ENCODE measurements around the gene RIPOR3. TPM values are rescaled to one million over a fixed set of nuclear protein-coding genes. Genes with fewer than 3 reads are reported as not detected.
"Not testable (repeated sequence)": the region's sequence is repeated elsewhere in the genome, so short reads cannot be mapped to it uniquely, and the experiment has no call there.

The RIPOR3 gene
- total RNA-seq, 2 donors from 2014 or later = 0.46 to 1.4 TPM

DNA sequence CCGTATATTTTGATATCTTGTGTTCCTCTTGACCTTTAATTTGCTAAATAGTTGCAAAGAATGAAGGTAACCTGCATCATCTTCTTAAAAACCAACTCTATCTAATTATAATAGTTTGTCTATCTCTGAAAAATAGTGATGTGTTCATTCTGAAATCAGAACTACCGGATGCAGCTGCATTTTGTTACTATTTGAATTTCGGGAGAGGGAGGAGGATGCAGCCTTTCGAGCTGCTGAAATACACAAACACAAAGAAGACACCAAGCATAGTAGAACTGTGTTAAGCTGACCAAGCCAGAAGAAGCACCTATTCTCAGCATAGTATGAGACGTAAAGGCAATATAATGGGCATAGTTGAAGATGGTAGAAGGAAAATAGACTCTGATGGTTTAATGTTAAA lies 148.0 kb downstream of the RIPOR3 start:
- no peaks in the 10 kb centered on the region for H3K9me3 ChIP-seq (ENCODE audit: control insufficient read depth, low read length)
- H3K36me3 ChIP-seq (ENCODE audit: control insufficient read depth, insufficient read depth, low read length) = no peaks in the 10 kb centered on the region
- no peaks in the 10 kb centered on the region for H3K27me3 ChIP-seq (ENCODE audit: control insufficient read depth, insufficient read depth, low read length, poor library complexity, severe bottlenecking)
- no peak overlapping the region for H3K9ac ChIP-seq (ENCODE audit: extremely low read depth, low read length, poor library complexity, severe bottlenecking)
- no peaks in the 10 kb centered on the region for H3K4me1 Mint-ChIP-seq
- DNase-seq = no peak
- TF ChIP-seq, protein P1, sequence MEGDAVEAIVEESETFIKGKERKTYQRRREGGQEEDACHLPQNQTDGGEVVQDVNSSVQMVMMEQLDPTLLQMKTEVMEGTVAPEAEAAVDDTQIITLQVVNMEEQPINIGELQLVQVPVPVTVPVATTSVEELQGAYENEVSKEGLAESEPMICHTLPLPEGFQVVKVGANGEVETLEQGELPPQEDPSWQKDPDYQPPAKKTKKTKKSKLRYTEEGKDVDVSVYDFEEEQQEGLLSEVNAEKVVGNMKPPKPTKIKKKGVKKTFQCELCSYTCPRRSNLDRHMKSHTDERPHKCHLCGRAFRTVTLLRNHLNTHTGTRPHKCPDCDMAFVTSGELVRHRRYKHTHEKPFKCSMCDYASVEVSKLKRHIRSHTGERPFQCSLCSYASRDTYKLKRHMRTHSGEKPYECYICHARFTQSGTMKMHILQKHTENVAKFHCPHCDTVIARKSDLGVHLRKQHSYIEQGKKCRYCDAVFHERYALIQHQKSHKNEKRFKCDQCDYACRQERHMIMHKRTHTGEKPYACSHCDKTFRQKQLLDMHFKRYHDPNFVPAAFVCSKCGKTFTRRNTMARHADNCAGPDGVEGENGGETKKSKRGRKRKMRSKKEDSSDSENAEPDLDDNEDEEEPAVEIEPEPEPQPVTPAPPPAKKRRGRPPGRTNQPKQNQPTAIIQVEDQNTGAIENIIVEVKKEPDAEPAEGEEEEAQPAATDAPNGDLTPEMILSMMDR (conservative IDR thresholded peaks at IDR 0.05) = no peak
- no peaks in the 10 kb centered on the region for H3K4me1 ChIP-seq (ENCODE audit: control insufficient read depth, insufficient read depth, low read length)
- no peaks in the 10 kb centered on the region for H3K9me3 Mint-ChIP-seq
- no peaks in the 10 kb centered on the region for H3K27me3 Mint-ChIP-seq (ENCODE audit: insufficient read depth)
- H3K27ac ChIP-seq (ENCODE audit: low read depth, low read length) = no peak overlapping the region
- 93 to 100% methylated on average over 4 of the region's 5 CpGs for WGBS, 2 experiments (ENCODE audit: insufficient coverage in 1 of 2, insufficient read length in 1 of 2)
- H3K4me3 Mint-ChIP-seq = no peak overlapping the region
- H3K4me3 ChIP-seq (ENCODE audit: low read length) = no peak overlapping the region
- H3K27ac Mint-ChIP-seq = no peak overlapping the region
- H3K36me3 Mint-ChIP-seq (ENCODE audit: low read depth) = peaks cover 7% of the 10 kb centered on the region

DNA sequence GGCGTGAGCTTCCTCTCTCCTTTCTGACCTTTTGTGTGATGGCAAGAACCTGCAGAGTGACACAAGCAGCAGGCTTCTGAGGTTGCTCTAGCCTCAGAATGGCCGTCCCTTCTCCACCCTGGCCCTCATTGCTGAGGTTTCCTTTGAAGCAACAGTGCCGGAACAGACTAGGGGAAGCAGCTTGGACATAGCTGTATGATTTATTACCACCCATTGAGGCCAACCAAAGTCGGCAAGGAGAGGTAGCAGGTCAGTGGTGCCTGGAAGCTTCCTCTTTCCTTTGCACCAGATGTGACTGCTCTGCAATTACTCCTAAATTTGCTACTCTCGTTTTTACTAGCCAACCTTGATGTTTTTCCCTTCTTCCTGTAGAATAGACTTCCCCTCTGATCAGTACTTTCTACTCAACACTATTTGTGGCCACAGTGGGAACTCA lies 149.7 kb downstream of the RIPOR3 start:
- no peaks in the 10 kb centered on the region for H3K4me1 Mint-ChIP-seq
- H3K9ac ChIP-seq (ENCODE audit: extremely low read depth, low read length, poor library complexity, severe bottlenecking) = no peak overlapping the region

DNA sequence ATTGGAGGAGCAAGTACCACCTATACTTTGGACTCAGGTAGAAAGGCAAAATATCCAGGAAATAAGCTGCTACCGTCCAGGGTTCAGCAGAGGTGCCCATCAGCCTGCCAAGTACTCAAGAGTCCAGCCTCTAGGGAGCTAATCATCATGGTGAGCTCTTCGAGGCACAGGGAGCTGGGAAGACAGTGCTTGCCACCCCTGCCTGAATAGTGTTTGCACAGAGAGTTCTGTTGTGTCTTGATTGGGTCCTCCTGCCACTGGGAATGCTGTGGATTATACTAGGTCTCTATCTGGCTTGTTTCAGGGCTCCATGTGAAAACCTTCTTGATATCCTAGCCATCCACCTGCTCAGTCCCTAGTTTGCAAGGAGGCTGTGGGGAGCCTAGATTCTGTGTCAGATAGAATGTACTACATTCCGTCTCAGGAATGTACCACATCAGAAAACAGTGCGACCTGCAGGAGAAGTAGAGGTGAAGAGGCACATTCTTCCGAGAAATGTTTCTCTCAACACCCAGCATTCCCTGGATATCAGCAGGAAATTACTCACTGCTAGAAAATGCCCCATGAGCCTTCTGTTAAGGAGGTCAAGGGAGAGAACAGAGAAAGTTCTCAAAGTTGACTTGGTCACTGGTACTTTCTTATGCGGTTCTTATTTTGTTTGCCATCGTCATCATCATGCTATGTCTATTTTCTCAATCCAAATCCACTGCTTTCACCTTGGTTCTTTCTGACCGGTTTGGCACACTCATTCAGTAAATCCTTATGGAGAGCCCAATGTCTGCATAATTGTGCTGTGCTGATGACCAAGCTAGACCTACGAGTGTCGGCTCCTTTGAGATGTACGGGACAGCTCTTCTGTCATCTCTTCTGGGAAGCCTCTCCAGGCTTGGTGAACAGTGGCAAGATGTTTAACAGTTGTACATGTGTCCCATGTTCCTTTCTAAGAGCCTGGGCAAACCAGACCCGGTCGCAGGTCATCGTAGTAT lies 150.4 kb downstream of the RIPOR3 start:
- Histone ChIP-seq H3K27me3 (ENCODE audit: control insufficient read depth, insufficient read depth, low read length, poor library complexity, severe bottlenecking) (no peaks in the 10 kb centered on the region), H3K9ac (ENCODE audit: extremely low read depth, low read length, poor library complexity, severe bottlenecking) (no peak overlapping the region), H3K36me3 (ENCODE audit: control insufficient read depth, insufficient read depth, low read length) (no peaks in the 10 kb centered on the region), H3K27ac (ENCODE audit: low read depth, low read length) (no peak overlapping the region), H3K4me3 (ENCODE audit: low read length) (no peak overlapping the region), H3K4me1 (ENCODE audit: control insufficient read depth, insufficient read depth, low read length) (no peaks in the 10 kb centered on the region), H3K9me3 (ENCODE audit: control insufficient read depth, low read length) (no peaks in the 10 kb centered on the region)
- H3K4me1 Mint-ChIP-seq = peaks cover 6% of the 10 kb centered on the region
- TF ChIP-seq, protein P1 (conservative IDR thresholded peaks at IDR 0.05) = no peak
- DNase-seq = no peak
- WGBS, 2 experiments (ENCODE audit: insufficient coverage in 1 of 2, insufficient read length in 1 of 2) = 93 to 94% methylated on average over 13 to 14 of the region's 14 CpGs
- H3K36me3 Mint-ChIP-seq (ENCODE audit: low read depth) = peaks cover 3% of the 10 kb centered on the region
- H3K9me3 Mint-ChIP-seq = no peaks in the 10 kb centered on the region
- peak overlapping the region; percentile 64 for H3K27ac Mint-ChIP-seq
- H3K4me3 Mint-ChIP-seq = no peak overlapping the region
- H3K27me3 Mint-ChIP-seq (ENCODE audit: insufficient read depth) = no peaks in the 10 kb centered on the region

More for the DNA sequence above, 149.7 kb downstream of the RIPOR3 start:
- Histone ChIP-seq H3K27ac (ENCODE audit: low read depth, low read length) (no peak overlapping the region), H3K9me3 (ENCODE audit: control insufficient read depth, low read length) (no peaks in the 10 kb centered on the region), H3K4me3 (ENCODE audit: low read length) (no peak overlapping the region), H3K4me1 (ENCODE audit: control insufficient read depth, insufficient read depth, low read length) (no peaks in the 10 kb centered on the region), H3K27me3 (ENCODE audit: control insufficient read depth, insufficient read depth, low read length, poor library complexity, severe bottlenecking) (no peaks in the 10 kb centered on the region), H3K36me3 (ENCODE audit: control insufficient read depth, insufficient read depth, low read length) (no peaks in the 10 kb centered on the region)
- H3K36me3 Mint-ChIP-seq (ENCODE audit: low read depth) = peaks cover 3% of the 10 kb centered on the region
- 89 to 94% methylated on average over 4 to 5 of the region's 5 CpGs for WGBS, 2 experiments (ENCODE audit: insufficient coverage in 1 of 2, insufficient read length in 1 of 2)
- no peak for DNase-seq
- TF ChIP-seq, protein P1 (conservative IDR thresholded peaks at IDR 0.05) = no peak
- H3K9me3 Mint-ChIP-seq = no peaks in the 10 kb centered on the region
- no peak overlapping the region for H3K4me3 Mint-ChIP-seq
- H3K27me3 Mint-ChIP-seq (ENCODE audit: insufficient read depth) = no peaks in the 10 kb centered on the region
- no peak overlapping the region for H3K27ac Mint-ChIP-seq

GRCh38 chr20:50539798-50540197 lies 151.5 kb downstream of the RIPOR3 start:
- H3K4me3 ChIP-seq (ENCODE audit: low read length); DNase-seq; H3K4me1 ChIP-seq (ENCODE audit: control insufficient read depth, insufficient read depth, low read length); H3K4me3 Mint-ChIP-seq; H3K9ac ChIP-seq (ENCODE audit: extremely low read depth, low read length, poor library complexity, severe bottlenecking); H3K36me3 ChIP-seq (ENCODE audit: control insufficient read depth, insufficient read depth, low read length); H3K36me3 Mint-ChIP-seq (ENCODE audit: low read depth); H3K9me3 Mint-ChIP-seq; H3K27ac Mint-ChIP-seq; H3K27me3 ChIP-seq (ENCODE audit: control insufficient read depth, insufficient read depth, low read length, poor library complexity, severe bottlenecking); H3K27ac ChIP-seq (ENCODE audit: low read depth, low read length); H3K4me1 Mint-ChIP-seq; H3K27me3 Mint-ChIP-seq (ENCODE audit: insufficient read depth); H3K9me3 ChIP-seq (ENCODE audit: control insufficient read depth, low read length): not testable (repeated sequence)
- 90 to 100% methylated on average over 2 to 7 of the region's 8 CpGs for WGBS, 2 experiments (ENCODE audit: insufficient coverage in 1 of 2, insufficient read length in 1 of 2)
